Measurements from ENCODE around the gene GNA15.

GNA15 gene

DNA sequence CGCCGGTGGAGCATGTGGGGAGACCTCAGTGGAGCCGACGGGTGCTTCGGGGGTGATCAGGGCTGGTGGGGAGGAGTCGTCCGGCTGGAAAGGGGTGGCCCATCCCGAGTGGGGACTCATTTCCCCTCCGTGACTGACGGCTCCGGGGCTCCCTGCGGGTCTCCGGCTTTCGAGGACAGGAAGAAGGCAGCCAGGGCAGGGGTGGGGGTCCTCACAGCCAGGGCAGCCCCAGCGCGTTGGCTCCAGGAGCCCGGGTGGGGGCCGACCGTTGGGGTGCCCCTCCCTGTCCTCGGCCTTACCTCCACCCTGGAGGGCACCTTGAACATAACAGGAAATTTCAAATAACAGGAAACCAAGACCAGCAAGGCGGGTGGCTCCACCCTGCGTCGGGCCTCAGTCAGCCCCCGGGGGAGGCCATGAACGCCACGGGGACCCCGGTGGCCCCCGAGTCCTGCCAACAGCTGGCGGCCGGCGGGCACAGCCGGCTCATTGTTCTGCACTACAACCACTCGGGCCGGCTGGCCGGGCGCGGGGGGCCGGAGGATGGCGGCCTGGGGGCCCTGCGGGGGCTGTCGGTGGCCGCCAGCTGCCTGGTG, 42.6 kb downstream of the GNA15 start, which contains the start of gene S1PR4:
S1PR4 (plus strand) TSS at position 393 of the 596 bp plus-strand sequence; CDS start at position 417, 24 bp downstream.
- no peak for DNase-seq (ENCODE audit: low read depth in 2 of 2)
- H3K4me3 ChIP-seq (replicated peaks in 1 of 2; ENCODE audit: low read depth in 2 of 2, low read length in 2 of 2): no peak within 1 kb of the TSS
- TF ChIP-seq, protein P1, sequence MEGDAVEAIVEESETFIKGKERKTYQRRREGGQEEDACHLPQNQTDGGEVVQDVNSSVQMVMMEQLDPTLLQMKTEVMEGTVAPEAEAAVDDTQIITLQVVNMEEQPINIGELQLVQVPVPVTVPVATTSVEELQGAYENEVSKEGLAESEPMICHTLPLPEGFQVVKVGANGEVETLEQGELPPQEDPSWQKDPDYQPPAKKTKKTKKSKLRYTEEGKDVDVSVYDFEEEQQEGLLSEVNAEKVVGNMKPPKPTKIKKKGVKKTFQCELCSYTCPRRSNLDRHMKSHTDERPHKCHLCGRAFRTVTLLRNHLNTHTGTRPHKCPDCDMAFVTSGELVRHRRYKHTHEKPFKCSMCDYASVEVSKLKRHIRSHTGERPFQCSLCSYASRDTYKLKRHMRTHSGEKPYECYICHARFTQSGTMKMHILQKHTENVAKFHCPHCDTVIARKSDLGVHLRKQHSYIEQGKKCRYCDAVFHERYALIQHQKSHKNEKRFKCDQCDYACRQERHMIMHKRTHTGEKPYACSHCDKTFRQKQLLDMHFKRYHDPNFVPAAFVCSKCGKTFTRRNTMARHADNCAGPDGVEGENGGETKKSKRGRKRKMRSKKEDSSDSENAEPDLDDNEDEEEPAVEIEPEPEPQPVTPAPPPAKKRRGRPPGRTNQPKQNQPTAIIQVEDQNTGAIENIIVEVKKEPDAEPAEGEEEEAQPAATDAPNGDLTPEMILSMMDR (IDR thresholded peaks at IDR 0.05; ENCODE audit: low read depth, low read length): no peak

DNA sequence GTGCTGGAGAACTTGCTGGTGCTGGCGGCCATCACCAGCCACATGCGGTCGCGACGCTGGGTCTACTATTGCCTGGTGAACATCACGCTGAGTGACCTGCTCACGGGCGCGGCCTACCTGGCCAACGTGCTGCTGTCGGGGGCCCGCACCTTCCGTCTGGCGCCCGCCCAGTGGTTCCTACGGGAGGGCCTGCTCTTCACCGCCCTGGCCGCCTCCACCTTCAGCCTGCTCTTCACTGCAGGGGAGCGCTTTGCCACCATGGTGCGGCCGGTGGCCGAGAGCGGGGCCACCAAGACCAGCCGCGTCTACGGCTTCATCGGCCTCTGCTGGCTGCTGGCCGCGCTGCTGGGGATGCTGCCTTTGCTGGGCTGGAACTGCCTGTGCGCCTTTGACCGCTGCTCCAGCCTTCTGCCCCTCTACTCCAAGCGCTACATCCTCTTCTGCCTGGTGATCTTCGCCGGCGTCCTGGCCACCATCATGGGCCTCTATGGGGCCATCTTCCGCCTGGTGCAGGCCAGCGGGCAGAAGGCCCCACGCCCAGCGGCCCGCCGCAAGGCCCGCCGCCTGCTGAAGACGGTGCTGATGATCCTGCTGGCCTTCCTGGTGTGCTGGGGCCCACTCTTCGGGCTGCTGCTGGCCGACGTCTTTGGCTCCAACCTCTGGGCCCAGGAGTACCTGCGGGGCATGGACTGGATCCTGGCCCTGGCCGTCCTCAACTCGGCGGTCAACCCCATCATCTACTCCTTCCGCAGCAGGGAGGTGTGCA, 43.3 kb downstream of the GNA15 start:
- H3K4me3 ChIP-seq (replicated peaks in 1 of 2; ENCODE audit: low read depth in 2 of 2, low read length in 2 of 2): no peak overlapping the region
- TF ChIP-seq, protein P1 (IDR thresholded peaks at IDR 0.05; ENCODE audit: low read depth, low read length): no peak
- DNase-seq (ENCODE audit: low read depth in 2 of 2): no peak

DNA sequence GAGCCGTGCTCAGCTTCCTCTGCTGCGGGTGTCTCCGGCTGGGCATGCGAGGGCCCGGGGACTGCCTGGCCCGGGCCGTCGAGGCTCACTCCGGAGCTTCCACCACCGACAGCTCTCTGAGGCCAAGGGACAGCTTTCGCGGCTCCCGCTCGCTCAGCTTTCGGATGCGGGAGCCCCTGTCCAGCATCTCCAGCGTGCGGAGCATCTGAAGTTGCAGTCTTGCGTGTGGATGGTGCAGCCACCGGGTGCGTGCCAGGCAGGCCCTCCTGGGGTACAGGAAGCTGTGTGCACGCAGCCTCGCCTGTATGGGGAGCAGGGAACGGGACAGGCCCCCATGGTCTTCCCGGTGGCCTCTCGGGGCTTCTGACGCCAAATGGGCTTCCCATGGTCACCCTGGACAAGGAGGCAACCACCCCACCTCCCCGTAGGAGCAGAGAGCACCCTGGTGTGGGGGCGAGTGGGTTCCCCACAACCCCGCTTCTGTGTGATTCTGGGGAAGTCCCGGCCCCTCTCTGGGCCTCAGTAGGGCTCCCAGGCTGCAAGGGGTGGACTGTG, 44.0 kb downstream of the GNA15 start:
- no peak overlapping the region for H3K4me3 ChIP-seq (replicated peaks in 1 of 2; ENCODE audit: low read depth in 2 of 2, low read length in 2 of 2)
- TF ChIP-seq, protein P1 (IDR thresholded peaks at IDR 0.05; ENCODE audit: low read depth, low read length): no peak
- no peak for DNase-seq (ENCODE audit: low read depth in 2 of 2)

DNA sequence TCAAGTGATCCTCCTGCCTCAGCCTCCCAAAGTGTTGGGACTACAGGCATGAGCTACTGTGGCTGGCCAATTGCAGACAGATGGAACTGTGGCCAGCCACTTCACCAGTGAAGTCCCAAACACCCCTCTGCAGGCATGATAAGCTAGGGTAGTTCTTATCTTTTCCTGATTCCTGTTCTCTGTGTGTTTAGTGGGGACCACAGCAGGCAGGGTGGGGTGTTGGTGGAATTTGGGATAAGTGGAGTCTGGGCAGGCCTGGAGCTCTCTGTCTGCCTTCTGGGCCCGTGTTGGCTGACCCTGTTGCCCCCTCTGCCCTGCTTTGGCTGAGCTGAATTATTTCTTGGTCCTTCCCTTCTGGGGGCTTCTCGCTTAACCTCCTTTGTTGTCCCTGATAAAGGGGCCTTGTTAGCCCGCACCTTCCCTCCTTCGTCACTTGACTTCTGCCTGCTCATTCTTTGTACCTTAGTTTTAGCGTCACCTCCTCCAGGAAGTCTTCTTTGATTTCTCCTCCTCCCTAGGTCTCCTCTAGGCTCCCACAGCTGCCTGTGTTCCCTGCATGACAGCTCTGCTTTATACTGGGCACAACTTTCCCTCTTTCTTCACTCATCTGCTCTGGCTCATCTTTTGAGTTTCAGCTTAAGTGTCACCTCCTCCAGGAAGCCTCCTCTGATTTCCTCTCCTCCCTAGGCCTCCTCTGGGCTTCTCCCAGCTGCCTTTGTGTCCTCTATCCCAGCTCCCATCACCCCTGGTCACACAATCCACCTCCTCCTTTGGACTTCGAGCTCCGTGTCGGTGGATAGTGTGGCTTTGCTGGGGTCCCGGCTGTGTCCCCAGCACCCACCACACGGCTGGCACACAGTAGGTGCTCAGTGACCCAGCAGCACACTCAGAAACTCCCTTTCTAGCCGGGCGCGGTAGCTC, 48.1 kb downstream of the GNA15 start:
- no peak for DNase-seq (ENCODE audit: low read depth in 2 of 2)
- no peak overlapping the region for H3K4me3 ChIP-seq (replicated peaks in 1 of 2; ENCODE audit: low read depth in 2 of 2, low read length in 2 of 2)
- TF ChIP-seq, protein P1 (IDR thresholded peaks at IDR 0.05; ENCODE audit: low read depth, low read length): no peak

DNA sequence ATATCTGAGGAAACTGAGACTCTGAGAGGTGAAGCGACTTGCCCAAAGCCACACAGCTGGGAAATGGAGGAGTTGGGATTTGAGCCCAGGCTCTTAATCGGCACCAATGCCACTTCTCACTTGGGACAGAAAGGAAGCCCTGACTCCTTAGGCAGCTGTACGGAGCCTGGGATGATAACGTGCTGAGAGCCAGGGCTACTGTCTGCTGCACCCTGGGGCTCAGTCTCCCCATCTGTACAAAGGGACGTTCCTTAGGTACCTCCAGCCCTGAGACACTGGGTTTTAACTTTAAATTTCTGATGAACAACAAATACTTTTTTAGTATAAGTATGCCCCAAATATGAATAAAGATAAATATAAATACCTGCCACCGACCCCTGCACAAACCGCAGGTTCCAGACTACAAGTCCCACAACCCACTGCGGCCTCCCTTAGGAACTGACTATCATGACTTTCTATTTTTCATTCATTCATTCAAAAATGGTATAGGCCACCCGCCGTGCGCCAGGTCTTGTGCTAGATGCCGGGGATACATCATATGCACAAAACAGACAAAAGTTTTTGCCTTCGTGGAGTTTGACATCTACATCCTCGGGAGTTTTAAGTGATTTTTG, 49.1 kb downstream of the GNA15 start:
- peak overlapping the region; percentile 44 to 94 for H3K4me3 ChIP-seq (replicated peaks in 1 of 2; ENCODE audit: low read depth in 2 of 2, low read length in 2 of 2)
- TF ChIP-seq, protein P1 (IDR thresholded peaks at IDR 0.05; ENCODE audit: low read depth, low read length): no peak
- peak in 1 of 2 donors; percentile 75 for DNase-seq (ENCODE audit: low read depth in 2 of 2)

All from cardiac fibroblast (primary cell).